GM19397 (cell line): Measurements from ENCODE around the gene MAN2A2.
"Not testable (repeated sequence)": the region's sequence is repeated elsewhere in the genome, so short reads cannot be mapped to it uniquely, and the experiment has no call there.

Source experiments
- ATAC-seq: cut with Tn5 transposase; IDR thresholded peaks from one replicate; pipeline ENCODE4 v1.9.1; 2021; ENCODE audit warnings: mild to moderate bottlenecking, moderate library complexity; ENCODE audit not compliant: unreplicated experiment

The MAN2A2 gene

DNA sequence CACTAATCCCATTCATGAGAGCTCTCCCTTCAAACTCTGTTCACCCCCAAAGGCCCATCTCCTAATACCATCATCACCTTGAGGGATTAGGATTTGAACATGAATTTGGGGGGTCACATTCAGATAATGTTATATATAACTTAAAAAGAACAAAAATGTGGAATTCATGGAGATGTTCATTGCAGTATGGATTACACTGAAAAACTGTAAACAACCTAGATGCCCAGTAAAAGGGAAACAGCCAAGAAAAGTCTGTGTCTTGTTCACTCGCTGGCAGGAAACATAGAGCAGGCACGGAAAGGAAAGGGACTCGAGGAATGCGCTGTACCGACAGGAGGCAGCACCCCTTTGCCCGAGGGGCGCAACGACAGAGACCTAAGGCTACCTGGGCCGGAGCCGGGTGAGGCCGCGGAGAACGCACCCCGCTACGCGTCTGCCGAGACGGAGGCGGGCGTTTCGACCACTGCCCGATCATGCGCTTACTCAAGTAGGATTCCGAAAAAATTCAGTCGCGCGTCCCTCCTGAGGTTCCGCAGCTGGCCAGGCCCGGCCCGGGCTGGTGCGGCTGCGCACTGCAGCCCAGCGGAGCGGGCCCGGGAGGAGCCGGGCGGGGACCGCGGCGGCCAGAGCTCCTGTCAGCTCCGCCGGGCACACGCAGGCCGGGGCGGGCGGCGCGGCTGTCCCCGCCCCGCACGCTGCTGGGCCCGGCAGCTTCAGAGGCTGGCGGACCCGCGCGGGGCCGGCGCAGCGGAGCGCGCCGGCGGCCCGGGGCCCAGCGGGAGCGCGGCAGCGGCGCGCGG is 862 bp upstream of the MAN2A2 start:
- peak; percentile 70 for ATAC-seq

DNA sequence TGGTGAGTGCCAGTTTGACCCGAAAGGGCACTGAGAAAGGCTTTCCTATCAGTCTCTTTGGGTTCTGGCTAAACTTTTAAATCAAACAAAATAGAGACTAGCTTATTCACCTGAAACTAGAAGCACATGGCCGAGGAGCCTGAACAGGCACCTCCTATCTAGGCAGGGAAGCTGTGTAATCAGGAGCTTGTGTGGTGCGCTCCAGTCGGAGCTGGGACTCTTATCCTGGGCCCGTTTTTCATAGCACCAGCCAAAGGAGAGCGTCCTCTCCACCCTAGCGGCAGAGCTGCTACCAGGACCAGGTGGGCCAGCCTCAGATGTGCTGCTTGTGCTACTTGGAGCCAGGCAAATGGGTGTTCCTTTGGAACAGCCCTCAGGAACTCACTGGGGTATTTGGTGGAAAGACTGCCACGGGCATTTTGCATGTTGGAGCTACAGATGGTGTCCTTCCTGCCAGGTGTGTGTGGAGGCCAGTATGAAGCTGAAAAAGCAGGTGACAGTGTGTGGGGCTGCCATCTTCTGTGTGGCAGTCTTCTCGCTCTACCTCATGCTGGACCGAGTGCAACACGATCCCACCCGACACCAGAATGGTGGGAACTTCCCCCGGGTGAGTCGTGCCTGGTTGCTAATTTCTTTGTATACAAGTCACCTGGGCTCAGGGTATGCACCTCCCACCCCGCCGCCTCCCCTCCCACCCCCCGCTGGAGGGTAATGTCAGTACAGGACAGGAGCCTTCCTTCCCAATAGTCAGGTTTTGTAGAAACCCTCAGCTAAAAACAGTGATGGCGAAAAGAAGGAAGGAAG is 833 bp downstream of the MAN2A2 start:
- ATAC-seq, result no peak

DNA sequence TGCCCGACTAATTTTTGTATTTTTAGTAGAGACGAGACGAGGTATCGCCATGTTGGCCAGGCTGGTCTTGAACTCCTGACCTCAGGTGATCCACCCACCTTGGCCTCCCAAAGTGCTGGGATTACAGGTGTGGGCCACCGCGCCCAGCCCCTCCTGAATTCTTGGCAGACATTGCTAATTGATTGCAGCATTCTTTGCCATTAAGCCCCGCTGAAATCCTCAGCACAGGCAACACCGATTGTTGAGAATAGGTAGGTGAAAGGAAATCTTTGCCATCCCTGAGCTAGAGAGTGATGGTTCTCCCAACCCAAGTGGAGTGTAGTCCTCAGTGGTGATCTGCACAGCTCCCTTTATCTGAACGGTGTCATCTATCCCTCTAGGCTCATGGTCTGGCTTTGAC is 1.6 kb downstream of the MAN2A2 start:
- ATAC-seq, result no peak

DNA sequence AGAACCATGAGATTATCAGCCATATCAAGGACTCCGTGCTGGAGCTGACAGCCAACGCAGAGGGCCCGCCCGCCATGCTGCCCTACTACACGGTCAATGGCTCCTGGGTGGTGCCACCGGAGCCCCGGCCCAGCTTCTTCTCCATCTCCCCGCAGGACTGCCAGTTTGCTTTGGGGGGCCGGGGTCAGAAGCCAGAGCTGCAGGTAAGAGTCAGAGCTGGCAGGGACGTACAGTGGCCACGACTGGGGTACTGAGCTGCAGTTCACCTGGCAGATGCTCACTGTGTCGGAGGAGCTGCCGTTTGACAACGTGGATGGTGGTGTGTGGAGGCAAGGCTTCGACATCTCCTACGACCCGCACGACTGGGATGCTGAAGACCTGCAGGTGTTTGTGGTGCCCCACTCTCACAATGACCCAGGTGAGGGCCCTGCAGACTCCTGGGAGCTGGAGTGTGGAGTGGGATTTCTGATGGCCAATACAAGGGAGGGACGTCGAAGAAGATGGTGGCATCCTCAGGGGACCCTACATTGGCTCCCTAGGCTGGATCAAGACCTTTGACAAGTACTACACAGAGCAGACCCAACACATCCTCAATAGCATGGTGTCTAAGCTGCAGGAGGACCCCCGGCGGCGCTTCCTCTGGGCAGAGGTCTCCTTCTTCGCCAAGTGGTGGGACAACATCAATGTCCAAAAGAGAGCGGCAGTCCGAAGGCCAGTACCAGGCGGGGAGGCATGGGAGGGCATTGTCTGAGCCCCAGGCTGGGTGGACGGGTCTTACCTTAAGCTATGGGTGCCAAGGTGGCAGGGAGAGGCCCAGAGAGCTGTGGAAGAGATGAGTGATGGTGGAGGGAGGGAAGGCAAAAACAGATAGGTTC is 2.4 kb downstream of the MAN2A2 start:
- no peak for ATAC-seq

DNA sequence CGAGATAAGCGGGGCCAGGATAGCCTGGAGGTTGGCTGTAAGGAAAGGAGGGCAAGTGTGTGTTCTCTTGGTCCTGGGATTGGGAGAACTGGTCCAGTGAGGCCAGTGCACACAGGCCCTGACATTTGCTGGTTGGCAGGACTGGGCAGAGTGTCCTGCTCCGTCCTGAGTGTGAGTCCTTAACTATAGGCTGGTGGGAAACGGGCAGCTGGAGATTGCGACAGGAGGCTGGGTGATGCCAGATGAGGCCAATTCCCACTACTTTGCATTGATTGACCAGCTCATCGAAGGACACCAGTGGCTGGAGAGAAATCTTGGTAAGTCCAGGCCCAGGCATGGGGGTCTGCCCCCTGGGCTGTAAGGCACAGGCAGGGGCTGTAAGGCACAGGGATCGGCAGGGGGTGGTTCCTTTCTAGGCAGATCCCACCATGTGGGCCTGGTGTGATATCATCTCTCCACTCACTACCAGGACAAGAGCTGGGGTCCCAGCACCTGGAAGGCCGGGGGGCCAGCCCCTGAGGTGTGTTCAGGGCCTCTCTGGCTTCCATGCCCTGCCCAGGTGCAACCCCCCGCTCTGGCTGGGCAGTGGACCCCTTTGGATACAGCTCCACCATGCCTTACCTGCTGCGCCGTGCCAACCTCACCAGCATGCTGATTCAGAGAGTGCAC is 3.2 kb downstream of the MAN2A2 start:
- ATAC-seq, result no peak

DNA sequence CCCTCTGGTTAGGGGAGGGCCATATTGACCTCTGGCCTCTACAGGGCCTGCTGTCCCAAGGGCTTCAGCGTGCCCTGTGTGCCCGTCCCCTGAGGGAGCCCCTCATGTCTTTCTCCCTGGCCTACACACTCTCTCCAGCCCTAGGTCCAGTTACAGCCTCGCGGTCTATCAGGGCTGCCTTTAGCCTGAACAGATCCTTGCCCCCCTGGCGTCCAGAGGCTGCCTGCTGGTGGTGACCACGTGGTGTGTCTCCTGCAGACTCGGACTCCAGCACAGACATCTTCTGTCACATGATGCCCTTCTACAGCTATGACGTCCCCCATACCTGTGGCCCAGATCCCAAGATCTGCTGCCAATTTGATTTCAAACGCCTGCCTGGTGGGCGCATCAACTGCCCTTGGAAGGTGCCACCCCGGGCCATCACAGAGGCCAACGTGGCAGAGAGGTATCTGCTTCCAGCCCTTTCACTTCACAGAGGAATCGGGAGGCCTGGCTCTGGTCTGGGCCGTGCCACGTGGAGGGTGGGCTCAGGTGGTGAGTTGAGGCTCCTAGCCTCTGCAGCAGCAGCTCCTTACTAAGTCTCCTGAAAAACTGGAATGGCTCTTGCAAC is 4.1 kb downstream of the MAN2A2 start:
- ATAC-seq, result no peak

DNA sequence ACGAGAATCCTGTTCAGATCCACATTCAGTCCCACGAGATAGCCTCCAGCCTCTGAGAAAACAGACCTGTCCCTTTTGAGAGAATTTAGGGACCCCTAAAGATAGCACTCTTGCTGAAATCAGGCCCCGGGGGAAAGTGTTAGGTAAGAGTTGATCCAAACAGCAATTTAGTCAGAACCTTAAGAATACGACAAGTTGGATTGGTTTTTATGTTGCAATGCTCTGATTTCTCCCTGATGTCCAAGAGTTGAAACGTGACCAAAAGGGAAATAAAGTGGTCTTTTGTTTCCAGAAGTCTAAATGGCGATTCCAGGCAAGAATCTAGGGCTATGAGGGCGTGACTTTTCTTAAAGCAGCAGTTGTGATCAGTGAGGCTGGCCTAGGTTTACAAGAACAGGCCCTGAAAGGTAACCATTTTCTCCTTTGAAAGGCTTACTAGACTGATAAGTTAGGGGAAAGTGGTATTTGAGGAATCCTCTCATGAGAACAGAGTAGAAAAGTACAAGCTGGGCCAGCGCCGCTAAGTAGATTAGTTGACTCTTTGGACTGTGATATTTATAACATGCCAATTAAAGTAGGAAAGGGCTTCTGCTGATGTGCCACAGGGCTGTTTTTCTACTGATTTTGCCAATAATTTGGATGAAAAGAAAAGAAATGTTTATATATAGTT is 4.9 kb downstream of the MAN2A2 start:
- ATAC-seq, result no peak

DNA sequence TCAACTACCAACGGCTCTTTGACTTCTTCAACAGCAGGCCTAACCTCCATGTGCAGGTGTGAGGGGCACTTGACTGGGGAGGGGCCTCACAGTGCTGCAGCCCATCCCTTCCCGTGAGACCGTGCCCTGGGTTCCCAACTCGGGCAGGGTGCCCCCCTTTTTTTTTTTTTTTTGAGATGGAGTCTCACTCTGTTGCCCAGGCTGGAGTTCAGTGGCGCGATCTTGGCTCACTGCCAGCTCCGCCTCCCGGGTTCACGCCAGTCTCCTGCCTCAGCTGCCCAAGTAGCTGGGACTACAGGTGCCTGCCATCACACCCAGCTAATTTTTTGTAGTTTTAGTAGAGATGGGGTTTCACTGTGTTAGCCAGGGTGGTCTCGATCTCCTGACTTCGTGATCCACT is 6.3 kb downstream of the MAN2A2 start:
- not testable (repeated sequence) for ATAC-seq

DNA sequence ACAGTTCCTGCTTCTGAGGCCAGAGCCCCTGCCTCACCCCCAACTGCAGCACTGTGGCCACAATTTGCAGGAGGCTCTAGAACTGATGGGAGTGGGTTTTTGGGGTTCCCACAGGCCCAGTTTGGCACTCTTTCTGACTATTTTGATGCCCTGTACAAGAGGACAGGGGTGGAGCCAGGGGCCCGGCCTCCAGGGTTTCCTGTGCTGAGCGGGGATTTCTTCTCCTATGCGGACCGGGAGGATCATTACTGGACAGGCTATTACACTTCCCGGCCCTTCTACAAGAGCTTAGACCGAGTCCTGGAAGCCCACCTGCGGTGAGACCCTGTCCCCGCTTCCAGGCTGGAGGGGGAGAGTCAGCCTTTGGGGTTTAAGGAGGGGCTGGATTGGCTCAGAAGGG is 6.9 kb downstream of the MAN2A2 start:
- ATAC-seq, result no peak

DNA sequence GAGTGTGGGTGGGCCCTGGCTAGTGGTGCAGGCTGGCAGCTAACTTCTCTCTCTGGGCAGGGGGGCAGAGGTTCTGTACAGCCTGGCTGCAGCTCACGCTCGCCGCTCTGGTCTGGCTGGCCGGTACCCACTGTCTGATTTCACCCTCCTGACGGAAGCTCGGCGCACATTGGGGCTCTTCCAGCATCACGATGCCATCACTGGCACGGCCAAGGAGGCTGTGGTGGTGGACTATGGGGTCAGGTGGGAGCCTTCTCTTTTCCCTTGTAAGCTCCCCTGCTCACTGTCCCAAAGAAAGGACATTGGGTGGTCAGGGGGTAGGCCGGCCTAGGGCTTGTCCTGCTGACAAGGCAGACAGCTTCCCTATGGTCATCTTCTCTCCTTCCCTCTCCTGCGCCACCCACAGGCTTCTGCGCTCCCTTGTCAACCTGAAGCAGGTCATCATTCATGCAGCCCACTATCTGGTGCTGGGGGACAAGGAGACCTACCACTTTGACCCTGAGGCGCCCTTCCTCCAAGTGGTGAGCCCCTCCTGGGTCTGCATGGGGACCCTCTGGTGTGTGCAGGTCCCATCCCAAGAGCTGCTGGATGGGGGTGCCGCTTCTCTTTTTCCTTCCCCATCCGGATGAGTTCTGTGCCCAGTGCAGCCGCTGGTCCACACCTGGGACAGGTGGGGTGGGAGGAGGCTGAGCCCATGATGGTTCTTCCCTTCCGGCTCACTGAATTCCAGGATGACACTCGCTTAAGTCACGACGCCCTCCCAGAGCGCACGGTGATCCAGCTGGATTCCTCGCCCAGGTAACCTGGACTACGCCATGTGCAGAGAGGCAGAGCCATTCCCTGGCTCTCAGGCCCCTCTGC is 7.6 kb downstream of the MAN2A2 start:
- ATAC-seq, result no peak

DNA sequence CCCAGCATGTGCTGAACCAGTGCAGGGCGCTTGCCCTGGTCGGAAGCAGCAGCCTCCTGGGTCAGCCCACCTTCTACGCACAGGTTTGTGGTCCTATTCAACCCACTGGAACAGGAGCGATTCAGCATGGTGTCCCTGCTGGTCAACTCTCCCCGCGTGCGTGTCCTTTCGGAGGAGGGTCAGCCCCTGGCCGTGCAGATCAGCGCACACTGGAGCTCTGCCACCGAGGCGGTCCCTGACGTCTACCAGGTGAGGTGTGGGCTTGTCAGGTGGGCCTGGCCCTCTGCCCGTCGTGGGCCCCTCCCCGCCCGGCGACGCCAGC is 8.2 kb downstream of the MAN2A2 start:
- ATAC-seq, result no peak

DNA sequence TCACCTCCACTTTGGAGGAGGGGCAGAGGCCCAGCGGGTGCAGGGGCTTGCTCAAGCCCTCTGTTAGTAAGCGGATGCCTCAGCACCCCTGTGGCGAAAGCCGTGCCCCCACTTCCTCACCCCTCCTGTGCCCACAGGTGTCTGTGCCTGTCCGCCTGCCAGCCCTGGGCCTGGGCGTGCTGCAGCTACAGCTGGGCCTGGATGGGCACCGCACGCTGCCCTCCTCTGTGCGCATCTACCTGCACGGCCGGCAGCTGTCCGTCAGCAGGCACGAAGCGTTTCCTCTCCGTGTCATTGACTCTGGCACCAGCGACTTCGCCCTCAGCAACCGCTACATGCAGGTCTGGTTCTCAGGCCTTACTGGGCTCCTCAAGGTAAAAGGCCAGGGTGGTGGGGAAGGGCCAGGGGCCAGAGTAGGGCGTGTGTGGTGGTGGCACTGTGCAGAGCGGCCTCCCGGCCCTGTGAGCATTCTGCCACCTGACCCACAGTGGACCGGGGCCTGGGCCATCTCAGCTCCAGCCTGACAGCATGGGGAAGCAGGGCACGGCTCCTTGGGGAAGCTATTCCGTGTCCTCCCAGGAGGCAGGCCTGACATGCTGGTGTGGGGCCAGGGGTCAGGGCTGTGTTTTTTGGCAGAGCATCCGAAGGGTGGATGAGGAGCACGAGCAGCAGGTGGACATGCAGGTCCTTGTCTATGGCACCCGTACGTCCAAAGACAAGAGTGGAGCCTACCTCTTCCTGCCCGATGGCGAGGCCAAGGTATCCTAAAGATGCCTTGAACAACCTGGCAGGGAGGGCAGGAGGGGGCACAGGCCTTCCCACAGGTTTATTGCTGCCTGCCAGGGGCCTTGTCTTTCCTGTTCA is 9.0 kb downstream of the MAN2A2 start:
- no peak for ATAC-seq

DNA sequence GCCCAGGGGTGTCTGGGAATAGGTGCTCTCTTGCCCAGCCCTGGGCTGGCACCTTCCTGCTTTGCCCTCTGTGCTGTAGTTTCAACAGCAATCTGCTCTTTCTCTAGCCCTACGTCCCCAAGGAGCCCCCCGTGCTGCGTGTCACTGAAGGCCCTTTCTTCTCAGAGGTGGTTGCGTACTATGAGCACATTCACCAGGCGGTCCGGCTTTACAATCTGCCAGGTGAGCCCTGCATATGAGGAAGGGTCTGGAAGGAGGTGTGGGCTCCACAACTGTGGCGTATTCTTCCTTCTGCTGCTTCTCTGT is 9.6 kb downstream of the MAN2A2 start:
- no peak for ATAC-seq

DNA sequence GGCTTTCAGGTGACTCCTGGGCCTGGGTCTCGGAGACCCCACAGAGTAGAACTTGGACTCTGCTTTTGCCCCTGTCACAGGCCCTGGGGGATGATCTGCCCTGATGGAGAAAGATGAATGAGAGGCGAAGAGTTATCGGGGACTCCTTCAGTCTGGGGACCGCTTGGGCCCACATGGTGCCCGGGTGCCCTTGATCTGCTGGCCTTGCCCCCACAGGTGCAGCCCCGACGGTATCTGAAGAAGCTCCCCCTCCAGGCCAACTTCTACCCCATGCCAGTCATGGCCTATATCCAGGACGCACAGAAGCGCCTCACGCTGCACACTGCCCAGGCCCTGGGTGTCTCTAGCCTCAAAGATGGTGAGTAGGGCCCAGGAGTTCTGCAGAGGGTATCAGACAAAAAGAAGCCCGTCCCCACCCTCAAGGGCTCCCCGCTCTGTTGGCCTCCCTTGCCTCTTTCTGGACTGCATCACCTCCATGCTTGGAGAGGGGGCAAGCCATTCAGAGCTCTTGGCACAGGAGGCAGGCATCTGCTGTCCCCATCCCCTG is 10.4 kb downstream of the MAN2A2 start:
- no peak for ATAC-seq

DNA sequence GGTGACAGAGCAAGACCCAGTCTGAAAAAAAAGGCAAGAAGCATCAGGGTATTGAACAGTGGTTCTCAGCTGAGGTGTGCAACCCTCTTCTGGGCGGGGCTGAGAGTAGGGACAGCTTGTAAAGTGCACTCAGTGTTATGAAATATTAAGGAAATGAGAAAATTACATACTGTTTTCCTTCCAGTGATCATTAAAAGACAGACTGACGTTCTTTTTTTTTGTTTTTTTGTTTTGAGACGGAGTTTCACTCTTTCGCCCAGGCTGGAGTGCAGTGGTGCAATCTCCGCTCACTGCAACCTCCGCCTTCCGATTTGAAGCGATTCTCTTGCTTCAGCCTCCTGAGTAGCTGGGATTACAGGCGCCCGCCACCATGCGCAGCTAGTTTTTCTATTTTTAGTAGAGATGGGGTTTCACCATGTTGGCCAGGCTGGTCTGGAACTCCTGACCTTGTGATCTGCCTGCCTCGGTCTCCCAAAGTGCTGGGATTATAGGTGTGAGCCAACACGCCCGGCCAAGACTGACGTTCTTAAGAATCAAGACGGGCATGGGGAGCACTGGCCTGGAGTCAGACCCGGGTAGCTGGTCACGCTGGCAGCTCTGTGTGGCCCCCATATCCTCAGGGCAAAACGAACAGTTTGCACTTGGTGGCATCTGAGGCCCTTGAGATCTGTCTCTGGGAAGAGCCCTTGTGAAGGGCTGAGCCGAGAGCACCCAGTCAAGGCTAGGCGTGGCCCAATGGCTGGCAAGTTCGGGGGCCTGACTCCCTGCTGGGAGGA is 11.4 kb downstream of the MAN2A2 start:
- ATAC-seq, result no peak

DNA sequence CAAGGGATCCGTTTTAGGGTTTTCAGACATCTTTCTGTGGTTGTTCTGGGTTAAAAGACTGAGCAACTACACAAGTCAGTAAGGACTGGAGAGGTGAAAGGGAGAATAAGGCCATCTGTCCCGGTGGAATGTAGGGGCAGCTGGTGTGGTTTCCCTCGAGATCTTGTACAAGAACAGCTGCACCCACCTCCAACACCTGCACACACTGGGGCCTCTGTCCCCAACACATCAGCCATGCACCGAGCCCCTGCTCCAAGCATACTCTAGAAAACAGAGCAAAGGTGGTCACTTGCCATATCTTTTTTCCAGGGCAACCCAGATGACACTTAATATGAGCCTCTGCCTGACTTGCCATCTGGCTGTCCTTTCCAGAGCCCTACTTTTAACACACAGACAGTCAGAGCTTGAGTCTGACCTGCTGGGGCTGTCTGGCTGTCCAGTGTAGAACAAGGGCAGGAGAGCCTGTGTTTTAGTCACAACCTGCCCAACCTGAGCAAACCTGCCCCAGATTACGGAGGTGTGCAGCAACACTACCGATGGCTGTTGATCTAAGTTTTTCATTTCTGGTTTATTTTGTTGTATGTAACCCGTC is 12.2 kb downstream of the MAN2A2 start:
- no peak for ATAC-seq
